H54 (cell line): ENCODE results near the gene ZFP90.

Source experiments
- DNase-seq: peaks from one replicate; pipeline ENCODE4 v3.0.0; 2011; ENCODE audit warnings: low spot score, mixed read lengths; ENCODE audit not compliant: insufficient read length
- FAIRE-seq: peaks from 3 replicates; lab custom pipeline; 2011; peaks lifted over from hg19 to GRCh38; lab: Jason Lieb, UNC
- POLR2A ChIP-seq: IDR thresholded peaks from 2 replicates; pipeline ENCODE4 v1.6.1; 2011; ENCODE audit warnings: low read depth, mild to moderate bottlenecking, low read length

ZFP90 gene

GRCh38 chr16:68577352-68577853, 38.3 kb downstream of the ZFP90 start:
- no peak for TF ChIP-seq POLR2A
- no peak for FAIRE-seq
- no peak for DNase-seq

GRCh38 chr16:68590201-68590994, 51.3 kb downstream of the ZFP90 start:
- no peak for TF ChIP-seq POLR2A
- DNase-seq, result peak; percentile 85
- no peak for FAIRE-seq

DNA sequence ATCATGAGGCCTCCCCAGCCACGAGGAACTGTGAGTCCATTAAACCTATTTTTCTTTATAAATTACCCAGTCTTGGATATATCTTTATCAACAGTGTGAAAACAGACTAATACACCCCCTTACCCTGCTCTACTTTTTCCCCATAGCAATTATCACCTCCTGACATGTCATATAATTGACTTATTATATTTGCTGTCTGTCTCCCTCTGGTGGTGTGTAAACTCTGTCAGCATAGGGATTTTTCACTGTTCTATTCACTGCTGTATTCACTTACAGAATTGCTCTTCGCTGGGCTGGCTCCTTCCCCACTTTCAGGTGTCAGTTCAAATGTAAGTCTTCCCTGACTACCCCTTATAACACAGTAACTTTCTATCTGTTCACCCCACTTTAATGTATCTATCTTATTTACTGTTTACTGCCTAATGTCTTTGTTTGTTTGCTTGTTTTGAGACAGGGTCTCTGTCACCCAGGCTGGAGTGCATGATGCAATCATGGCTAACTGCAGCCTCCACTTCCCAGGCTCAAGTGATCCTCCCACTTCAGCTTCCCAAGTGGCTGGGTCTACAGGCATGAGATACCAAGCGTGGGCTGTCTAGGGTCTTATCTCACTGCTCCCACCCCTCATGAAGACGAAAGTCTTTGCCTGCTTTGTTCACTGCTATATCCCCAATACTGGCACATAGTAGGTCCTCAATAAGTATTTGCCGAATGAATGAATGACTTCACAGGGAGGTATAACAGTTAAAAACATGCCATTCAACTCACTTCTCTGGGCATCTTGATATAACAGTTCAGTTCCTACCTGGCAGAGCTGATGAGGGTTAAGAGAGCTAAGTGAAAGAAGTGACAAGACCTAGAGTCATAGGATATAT, 53.6 kb downstream of the ZFP90 start:
- no peak for DNase-seq
- no peak for TF ChIP-seq POLR2A
- no peak for FAIRE-seq

DNA sequence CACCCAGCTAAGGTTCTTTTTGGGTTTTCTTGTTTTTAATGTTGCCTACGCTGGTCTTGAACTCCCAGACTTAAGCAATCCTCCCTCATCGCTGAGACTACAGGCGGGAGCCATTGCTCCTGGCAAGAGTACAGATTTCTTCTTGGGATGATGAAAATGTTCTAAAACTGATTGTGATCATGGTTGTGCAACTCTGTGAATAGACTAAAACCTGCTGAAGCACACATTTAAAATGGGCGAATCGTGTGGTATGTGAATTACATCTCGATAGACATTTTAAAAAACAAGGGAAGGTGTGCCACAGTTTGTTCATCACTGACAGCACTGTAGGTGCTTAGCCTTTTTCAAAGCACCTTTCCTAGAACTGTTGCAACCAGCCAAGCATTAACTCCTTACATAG, 57.2 kb downstream of the ZFP90 start:
- TF ChIP-seq POLR2A, result no peak
- no peak for FAIRE-seq

DNA sequence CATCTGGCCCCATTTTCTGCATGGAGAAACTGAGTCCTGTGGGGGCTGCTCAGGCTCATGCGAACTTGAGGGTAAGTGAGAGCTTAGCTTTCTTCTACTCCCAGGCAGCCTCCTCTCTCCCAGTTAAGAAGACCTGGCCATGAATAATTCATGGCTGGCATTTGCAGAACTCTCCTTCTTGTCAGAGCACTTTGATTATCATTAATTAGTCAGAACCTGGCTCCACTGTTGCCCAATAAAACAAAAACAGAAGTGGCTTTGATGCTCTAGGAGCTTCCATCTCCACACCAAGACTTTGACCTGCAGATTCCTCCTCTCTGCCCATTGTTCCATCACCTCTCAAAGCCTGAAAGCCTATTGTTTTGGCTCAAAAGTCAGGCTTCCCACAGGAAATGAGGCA, 60.5 kb downstream of the ZFP90 start:
- no peak for TF ChIP-seq POLR2A
- DNase-seq (no peak), FAIRE-seq (no peak)

More for the DNA sequence above, 57.2 kb downstream of the ZFP90 start:
- no peak for DNase-seq

DNA sequence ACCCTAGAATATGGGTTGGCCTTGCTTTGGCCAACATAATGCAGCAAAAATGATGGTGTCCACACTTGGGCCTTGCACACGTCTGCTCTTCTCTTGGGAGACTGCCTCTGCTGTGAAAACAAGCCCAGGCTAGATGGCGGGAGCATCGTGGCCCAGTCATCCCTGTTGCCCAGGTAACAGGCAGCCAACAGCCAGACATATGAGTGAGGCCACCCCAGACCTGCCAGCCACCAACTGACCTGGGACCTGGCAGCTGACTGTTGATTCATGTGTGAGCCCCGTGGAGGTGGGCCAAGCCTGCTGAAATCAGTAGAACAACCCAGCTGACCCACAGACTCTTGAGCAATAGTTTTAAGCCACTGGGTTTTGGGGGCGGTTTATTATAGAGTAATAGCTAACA, 66.7 kb downstream of the ZFP90 start:
- DNase-seq (peak; percentile 31), FAIRE-seq (no peak)
- no peak for TF ChIP-seq POLR2A

GRCh38 chr16:68607443-68607842, 68.4 kb downstream of the ZFP90 start:
- FAIRE-seq (no peak), DNase-seq (no peak)
- no peak for TF ChIP-seq POLR2A

- TF ChIP-seq POLR2A, result no peak
- DNase-seq, result no peak
- FAIRE-seq, result no peak
Measured at GRCh38 chr16:68608330-68608729, 69.2 kb downstream of the ZFP90 start.

- no peak for TF ChIP-seq POLR2A
- no peak for FAIRE-seq
- DNase-seq, result no peak
Measured at GRCh38 chr16:68612996-68613395, 73.9 kb downstream of the ZFP90 start.

DNA sequence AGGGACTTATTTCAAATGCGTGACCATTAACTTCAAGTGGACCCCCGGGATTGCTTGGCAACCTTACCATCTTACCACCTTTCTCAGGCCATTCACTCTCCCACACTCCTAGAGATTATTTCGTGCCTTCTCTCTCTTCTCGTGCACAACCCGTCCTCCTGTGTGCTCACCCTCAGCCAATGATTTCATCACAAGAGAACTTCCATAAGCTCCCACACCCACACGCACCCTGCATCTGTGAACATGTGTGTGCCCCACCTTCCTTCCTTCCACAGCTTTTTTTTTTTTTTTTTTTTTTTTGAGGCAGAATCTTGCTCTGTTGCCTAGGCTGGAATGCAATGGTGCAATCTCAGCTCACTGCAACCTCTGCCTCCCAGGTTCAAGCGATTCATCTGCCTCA, 78.6 kb downstream of the ZFP90 start:
- no peak for DNase-seq
- TF ChIP-seq POLR2A, result no peak
- FAIRE-seq, result no peak
